ENCODE measurements around the gene EZH1.

- TF ChIP-seq POLR2AphosphoS5 (IDR thresholded peaks at IDR 0.05; ENCODE audit: insufficient read depth in 1 of 2, low read depth in 1 of 2) (no peak), POLR2A (IDR thresholded peaks at IDR 0.05) (no peak)
These were observed 21.2 kb downstream of the EZH1 start for GRCh38 chr17:42723636-42724035.
